HG02642 (cell line): ENCODE measurements around the gene EEF2.
A peak's percentile ranks its signal among the peaks of the same experiment; 100 is the strongest.
"Not testable (repeated sequence)": the region's sequence is repeated elsewhere in the genome, so short reads cannot be mapped to it uniquely, and the experiment has no call there.

Experiments
- ATAC-seq: cut with Tn5 transposase; IDR thresholded peaks from one replicate; pipeline ENCODE4 v1.9.1; 2021; ENCODE audit warnings: mild to moderate bottlenecking; ENCODE audit not compliant: unreplicated experiment, poor library complexity

Gene EEF2

GRCh38 chr19:4015705-4016402 is 30.6 kb upstream of the EEF2 start:
- ATAC-seq, result no peak

- ATAC-seq, result no peak
These were observed 29.6 kb upstream of the EEF2 start for GRCh38 chr19:4014541-4015491.

- no peak for ATAC-seq
These were observed 28.8 kb upstream of the EEF2 start for GRCh38 chr19:4013886-4014540.

- ATAC-seq, result no peak
These were observed 27.8 kb upstream of the EEF2 start for GRCh38 chr19:4012975-4013634.

GRCh38 chr19:4012092-4012974 is 27.1 kb upstream of the EEF2 start:
- no peak for ATAC-seq

GRCh38 chr19:4011430-4011829 is 26.2 kb upstream of the EEF2 start:
- not testable (repeated sequence) for ATAC-seq

- no peak for ATAC-seq
These were observed 25.5 kb upstream of the EEF2 start for GRCh38 chr19:4010808-4011110.

GRCh38 chr19:4009990-4010807 is 24.9 kb upstream of the EEF2 start:
- no peak for ATAC-seq

- peak; percentile 6 for ATAC-seq
These were observed 22.7 kb upstream of the EEF2 start for GRCh38 chr19:4007836-4008539.

- ATAC-seq, result peak; percentile 90
These were observed 22.0 kb upstream of the EEF2 start, which contains the start of gene PIAS4 for GRCh38 chr19:4007021-4007835. Gene PIAS4, plus strand, starts transcription at chr19:4007736. Its CDS starts 25 bp downstream, at chr19:4007761.

GRCh38 chr19:4005436-4005835 is 20.2 kb upstream of the EEF2 start:
- ATAC-seq, result not testable (repeated sequence)

GRCh38 chr19:4000798-4001197 is 15.5 kb upstream of the EEF2 start:
- not testable (repeated sequence) for ATAC-seq

- ATAC-seq, result not testable (repeated sequence)
These were observed 13.6 kb upstream of the EEF2 start for GRCh38 chr19:3998667-3999412.

- ATAC-seq, result no peak
These were observed 10.3 kb upstream of the EEF2 start for GRCh38 chr19:3995607-3996006.

- ATAC-seq, result no peak
These were observed 5.5 kb upstream of the EEF2 start for GRCh38 chr19:3990815-3991117.

GRCh38 chr19:3987619-3988371 is 2.5 kb upstream of the EEF2 start:
- peak; percentile 40 for ATAC-seq
